Right atrium auricular region (tissue), 2 donors: ENCODE data around the gene KCP. TPM values are rescaled to one million over a fixed set of nuclear protein-coding genes. Genes with fewer than 3 reads are reported as not detected.

ENCODE experiments used
- DNase-seq: peaks from one replicate; pipeline ENCODE4 v3.0.0-alpha.2; 2019; ENCODE audit warnings: low spot score
- H3K27ac ChIP-seq, 2 donors: fragments of 200-600 bp; sonication (generic); 1 replicate in 1 of 2; 2 replicates in 1 of 2; pipeline ENCODE4 v1.5.1; 2016 to 2019
- H3K27me3 ChIP-seq, 2 donors: fragments of 200-600 bp; sonication (generic); one replicate each; pipeline versions ENCODE4 v1.5.1 to v1.6.0; 2017 to 2019
- H3K36me3 ChIP-seq: fragments of 200-600 bp; sonication (generic); one replicate; pipeline ENCODE4 v1.5.1; 2016
- H3K4me1 ChIP-seq, 2 donors: fragments of 200-600 bp; sonication (generic); one replicate each; pipeline versions ENCODE4 v1.5.1 to v1.6.0; 2017 to 2019
- H3K4me3 ChIP-seq, 2 donors: fragments of 200-600 bp; sonication (generic); 1 replicate in 1 of 2; 2 replicates in 1 of 2; pipeline ENCODE4 v1.5.1; 2017 to 2019; ENCODE audit warnings: mild to moderate bottlenecking in 1 of 2, moderate library complexity in 1 of 2
- H3K9me3 ChIP-seq, 2 donors: fragments of 200-600 bp; sonication (generic); one replicate each; pipeline ENCODE4 v1.5.1; 2019
- total RNA-seq, 2 donors: library from RNA; depleted of rRNA; stranded (reverse); fragments of >200 nt; gene quantifications; one replicate each; pipeline ENCODE4 v1.1.0, GENCODE V29; 2016
- TF ChIP-seq, protein P1 (sequence below), 2 donors: fragments of 200-600 bp; sonication (generic); IDR thresholded peaks; one replicate each; pipeline ENCODE4 v1.5.1; 2019; ENCODE audit warnings: antibody characterized with exemption in 2 of 2

Gene KCP
- total RNA-seq, 2 donors from 2014 or later = not detected

- no peaks in the 10 kb centered on the region for H3K9me3 ChIP-seq
- TF ChIP-seq, protein P1, sequence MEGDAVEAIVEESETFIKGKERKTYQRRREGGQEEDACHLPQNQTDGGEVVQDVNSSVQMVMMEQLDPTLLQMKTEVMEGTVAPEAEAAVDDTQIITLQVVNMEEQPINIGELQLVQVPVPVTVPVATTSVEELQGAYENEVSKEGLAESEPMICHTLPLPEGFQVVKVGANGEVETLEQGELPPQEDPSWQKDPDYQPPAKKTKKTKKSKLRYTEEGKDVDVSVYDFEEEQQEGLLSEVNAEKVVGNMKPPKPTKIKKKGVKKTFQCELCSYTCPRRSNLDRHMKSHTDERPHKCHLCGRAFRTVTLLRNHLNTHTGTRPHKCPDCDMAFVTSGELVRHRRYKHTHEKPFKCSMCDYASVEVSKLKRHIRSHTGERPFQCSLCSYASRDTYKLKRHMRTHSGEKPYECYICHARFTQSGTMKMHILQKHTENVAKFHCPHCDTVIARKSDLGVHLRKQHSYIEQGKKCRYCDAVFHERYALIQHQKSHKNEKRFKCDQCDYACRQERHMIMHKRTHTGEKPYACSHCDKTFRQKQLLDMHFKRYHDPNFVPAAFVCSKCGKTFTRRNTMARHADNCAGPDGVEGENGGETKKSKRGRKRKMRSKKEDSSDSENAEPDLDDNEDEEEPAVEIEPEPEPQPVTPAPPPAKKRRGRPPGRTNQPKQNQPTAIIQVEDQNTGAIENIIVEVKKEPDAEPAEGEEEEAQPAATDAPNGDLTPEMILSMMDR (IDR thresholded peaks at IDR 0.05) = peak; percentile 37 to 92
- no peak overlapping the region for H3K4me3 ChIP-seq
- no peak for DNase-seq
- no peaks in the 10 kb centered on the region for H3K36me3 ChIP-seq
- H3K4me1 ChIP-seq = peaks cover 0 to 10% of the 10 kb centered on the region in 2 donors
- H3K27me3 ChIP-seq = no peaks in the 10 kb centered on the region
- no peak overlapping the region for H3K27ac ChIP-seq
These were observed 30.4 kb downstream of the KCP start for GRCh38 chr7:128879939-128880746.

GRCh38 chr7:128879461-128879938, 31.0 kb downstream of the KCP start:
- no peak for DNase-seq
- Histone ChIP-seq H3K27ac (no peak overlapping the region), H3K27me3 (no peaks in the 10 kb centered on the region), H3K4me3 (no peak overlapping the region), H3K36me3 (no peaks in the 10 kb centered on the region), H3K4me1 (peaks cover 0 to 10% of the 10 kb centered on the region in 2 donors), H3K9me3 (no peaks in the 10 kb centered on the region)
- TF ChIP-seq, protein P1 (IDR thresholded peaks at IDR 0.05) = no peak

DNA sequence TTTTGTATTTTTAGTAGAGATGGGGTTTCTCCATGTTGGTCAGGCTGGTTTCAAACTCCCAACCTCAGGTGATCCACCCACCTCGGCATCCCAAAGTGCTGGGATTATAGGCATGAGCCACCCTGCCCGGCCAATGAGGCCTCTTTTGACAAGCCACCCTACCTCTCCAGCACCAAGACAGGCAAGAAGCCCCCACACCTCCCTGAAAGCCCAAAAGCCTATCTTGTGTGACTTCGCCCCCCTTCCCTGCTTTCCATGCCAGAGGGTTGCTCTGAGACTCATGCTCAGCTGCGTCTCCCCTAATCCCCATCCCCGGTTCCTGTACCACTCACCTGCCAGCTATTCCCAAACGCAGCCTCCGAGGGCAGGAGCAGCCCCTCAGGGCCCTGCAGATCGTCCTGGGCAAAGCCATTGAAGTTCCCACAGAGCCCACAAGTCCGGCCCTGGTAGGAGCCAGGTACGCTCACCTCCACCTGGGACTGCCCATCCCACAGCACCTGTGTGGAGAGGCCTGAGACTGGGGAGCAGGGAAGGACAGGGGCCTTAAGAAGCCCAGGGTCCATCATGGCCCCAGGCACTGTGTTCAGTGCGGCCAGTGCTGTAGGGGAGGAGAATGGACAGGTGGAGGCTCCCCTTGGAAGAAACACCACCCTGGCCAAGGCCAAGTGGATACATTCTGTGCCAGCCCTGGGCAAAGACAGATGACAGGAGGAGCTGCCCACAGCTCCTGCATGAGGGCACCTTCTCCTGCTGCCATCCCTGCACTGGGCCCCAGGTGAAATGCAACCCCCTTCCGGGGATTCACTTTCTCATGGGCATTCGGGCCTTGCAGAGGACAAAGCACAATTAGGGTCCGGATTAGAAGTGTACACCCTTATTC, 32.0 kb downstream of the KCP start:
- TF ChIP-seq, protein P1 (IDR thresholded peaks at IDR 0.05) = no peak
- no peak overlapping the region for H3K27ac ChIP-seq
- no peaks in the 10 kb centered on the region for H3K36me3 ChIP-seq
- no peak for DNase-seq
- no peaks in the 10 kb centered on the region for H3K9me3 ChIP-seq
- H3K27me3 ChIP-seq = no peaks in the 10 kb centered on the region
- no peak overlapping the region for H3K4me3 ChIP-seq
- peaks cover 0 to 8% of the 10 kb centered on the region in 2 donors for H3K4me1 ChIP-seq

DNA sequence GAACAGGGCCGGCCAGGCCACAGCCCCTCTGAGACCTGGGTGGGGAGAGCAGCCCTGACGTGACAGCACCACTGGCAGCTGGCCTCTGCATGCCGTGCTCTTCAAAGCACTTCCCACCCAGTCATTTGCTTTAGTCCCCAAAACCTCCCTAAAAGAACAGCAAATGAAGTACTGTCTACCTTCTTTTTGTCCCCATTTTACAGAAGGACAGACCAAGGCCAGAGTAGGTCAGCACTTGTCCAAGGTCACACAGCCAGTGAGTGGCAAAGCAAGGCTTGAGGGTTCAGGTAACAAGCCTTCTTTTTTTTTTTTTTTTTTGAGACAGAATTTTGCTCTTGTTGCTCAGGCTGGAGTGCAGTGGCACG, 32.8 kb downstream of the KCP start:
- no peak for DNase-seq
- Histone ChIP-seq H3K27me3 (no peaks in the 10 kb centered on the region), H3K36me3 (no peaks in the 10 kb centered on the region), H3K27ac (no peak overlapping the region), H3K9me3 (no peaks in the 10 kb centered on the region), H3K4me3 (no peak overlapping the region), H3K4me1 (peaks cover 0 to 8% of the 10 kb centered on the region in 2 donors)
- TF ChIP-seq, protein P1 (IDR thresholded peaks at IDR 0.05) = no peak

DNA sequence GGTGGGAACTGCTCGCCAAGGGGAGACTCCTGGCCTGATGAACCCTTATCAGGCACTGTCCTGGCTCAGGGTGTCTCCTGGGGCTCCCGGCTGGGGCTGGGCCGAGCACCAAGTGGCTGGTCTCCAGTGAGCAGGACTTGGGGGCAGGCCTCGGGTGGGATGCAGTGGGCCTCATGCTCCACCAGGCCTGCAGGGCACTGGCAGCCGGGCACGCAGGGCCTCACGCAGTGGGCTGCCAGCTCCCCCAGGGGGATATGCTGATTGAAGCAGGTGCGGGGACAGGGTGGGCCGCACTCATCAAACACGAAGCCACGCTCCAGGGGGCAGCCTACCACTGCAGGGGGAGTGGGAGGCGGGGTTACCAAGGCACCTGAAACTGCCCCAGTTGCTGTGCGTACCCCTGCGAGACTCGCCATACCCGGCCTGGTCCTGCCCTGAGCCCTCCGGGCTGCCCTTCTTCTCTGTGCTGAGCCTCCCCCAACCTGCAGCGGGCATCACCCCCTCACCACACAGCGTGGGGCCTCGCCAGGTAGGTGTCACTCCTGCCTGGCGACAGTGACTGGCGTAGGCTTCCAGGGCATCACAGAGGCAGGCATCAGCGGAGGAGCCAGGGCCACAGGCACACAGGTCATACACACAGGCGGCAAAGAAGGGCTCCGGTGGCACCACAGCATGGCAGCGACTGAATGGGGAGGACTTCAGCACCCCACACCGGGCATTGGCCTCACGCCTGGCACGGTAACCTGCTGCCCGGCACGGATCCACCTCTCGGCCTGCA, 33.3 kb downstream of the KCP start:
- Histone ChIP-seq H3K9me3 (no peaks in the 10 kb centered on the region), H3K27me3 (no peaks in the 10 kb centered on the region), H3K4me1 (peaks cover 0 to 8% of the 10 kb centered on the region in 2 donors), H3K4me3 (no peak overlapping the region), H3K27ac (no peak overlapping the region), H3K36me3 (no peaks in the 10 kb centered on the region)
- DNase-seq = no peak
- TF ChIP-seq, protein P1 (IDR thresholded peaks at IDR 0.05) = no peak
